Pulmonary artery endothelial cell (primary cell): ENCODE measurements around the gene RAB11FIP5. TPM values are rescaled to one million over a fixed set of nuclear protein-coding genes. Genes with fewer than 3 reads are reported as not detected.

Experiments used
- DNase-seq: peaks from one replicate; pipeline ENCODE4 v3.0.0-alpha.2; 2011; ENCODE audit warnings: low read depth, low spot score
- total RNA-seq: library from RNA; depleted of rRNA; stranded (reverse); fragments of >200 nt; gene quantifications from 2 replicates; pipeline ENCODE4 v1.2.3, GENCODE V29; 2014

RAB11FIP5 gene
- total RNA-seq, 1 donor from 2014 or later: 47.2 TPM

- DNase-seq: peak; percentile 35
Measured at GRCh38 chr2:73085691-73086090, 27.1 kb downstream of the RAB11FIP5 start.

DNA sequence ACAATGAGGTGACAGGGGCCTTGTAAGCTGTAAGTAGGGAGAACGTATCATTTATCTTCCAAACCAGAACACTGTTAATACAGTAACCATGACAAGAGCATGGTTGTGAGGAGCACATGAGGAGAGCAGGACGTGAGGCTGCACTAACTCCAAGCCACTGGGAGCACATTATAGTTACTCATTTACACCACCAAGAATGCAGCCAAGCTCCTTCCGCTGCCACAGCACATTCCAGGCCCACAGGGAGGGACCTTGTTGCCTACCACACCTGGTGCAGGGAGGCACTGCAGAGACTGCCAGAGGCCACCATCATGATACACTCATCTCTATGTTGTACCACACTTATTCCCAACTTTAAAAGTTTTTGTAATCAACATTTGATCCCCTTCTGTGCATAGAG is 27.8 kb downstream of the RAB11FIP5 start:
- no peak for DNase-seq

GRCh38 chr2:73083886-73084800 is 28.6 kb downstream of the RAB11FIP5 start:
- DNase-seq: peak; percentile 22

GRCh38 chr2:73082523-73083410 is 30.0 kb downstream of the RAB11FIP5 start:
- DNase-seq: no peak

GRCh38 chr2:73081181-73081671 is 31.5 kb downstream of the RAB11FIP5 start:
- no peak for DNase-seq

DNA sequence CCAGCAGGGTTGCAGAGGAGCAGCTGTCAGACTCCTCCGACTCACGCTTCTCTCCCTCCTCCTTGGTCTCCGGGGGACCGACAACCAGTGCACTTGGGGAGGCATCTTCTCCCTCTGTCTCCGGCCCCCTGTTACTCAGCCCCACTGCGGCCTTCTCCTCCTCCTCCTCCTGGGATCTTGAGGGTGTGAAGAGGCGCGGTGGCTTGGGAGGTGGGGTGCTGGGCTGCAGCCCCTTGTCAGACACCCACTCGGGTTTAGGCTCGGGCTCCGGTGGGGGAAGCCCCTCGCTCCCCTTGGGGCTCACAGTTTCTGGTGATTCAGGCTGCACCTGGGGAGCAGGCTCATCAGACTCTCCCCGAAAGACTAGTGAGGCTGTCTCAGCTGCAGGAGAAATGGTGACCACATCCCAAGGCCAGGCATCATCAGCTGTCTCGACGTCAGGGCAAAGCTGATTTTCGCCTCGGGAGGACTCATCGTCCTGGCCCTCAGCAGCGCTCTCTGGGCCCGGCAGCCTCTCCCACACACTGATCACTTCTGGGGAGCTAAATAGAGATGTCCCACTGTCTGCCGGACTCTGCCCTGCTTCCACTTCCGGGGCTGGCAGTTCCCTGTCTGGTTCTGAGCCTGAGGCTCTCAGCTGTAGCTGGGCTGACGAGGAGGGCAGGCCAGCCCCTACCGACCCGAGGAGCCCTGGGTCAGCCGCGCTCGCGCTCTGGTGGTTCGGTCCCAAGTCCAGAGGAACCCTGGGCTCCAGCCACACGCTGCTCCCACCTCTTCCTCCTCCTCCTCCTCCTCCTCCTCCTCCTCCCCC is 32.2 kb downstream of the RAB11FIP5 start:
- no peak for DNase-seq

- DNase-seq: no peak
Measured at GRCh38 chr2:73079636-73080035, 33.1 kb downstream of the RAB11FIP5 start.

DNA sequence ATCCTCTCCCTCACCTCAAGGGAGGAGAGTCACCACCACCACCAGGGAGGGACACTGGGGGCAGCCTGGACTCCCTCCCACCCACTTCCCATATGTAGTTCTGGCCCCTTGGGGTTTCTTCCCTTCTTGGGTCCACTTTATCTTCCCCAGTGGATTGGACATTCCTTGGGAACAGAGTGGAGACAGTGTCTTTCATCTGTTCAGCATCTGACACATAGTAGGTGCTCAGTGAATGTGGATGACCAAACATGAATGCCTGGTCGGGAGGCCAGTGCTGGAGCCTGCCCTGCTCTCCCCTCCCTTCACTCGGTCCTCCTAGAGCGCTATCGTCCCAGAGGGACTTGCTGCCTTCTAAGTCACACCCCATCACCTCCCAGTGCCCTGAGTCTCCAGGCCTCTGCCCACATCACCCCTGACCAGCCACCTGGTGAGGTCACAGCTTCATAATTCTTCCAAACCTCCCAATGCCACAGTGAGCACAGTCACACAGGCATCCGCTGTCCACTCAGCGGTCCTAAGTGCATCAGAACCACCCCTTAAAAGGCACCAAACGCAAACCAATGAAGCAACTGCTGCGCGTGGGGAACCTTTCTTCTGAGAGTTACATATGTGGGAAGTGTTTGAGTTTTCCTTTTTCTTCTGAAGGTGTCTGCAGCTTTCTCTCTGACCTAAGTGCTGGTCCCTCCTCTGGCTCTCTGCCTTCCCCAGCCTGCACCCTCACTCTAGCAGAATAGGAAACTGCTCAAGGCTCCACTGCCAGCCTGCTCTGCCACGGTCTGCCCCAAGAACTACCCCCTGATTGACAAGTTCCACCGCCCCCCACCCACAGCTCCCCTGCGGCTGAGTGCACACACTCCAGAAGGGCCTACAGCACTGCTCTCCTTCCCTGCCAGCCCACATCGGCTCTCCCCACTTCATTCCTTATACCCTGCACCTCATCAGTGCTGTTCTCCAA is 34.0 kb downstream of the RAB11FIP5 start:
- no peak for DNase-seq

DNA sequence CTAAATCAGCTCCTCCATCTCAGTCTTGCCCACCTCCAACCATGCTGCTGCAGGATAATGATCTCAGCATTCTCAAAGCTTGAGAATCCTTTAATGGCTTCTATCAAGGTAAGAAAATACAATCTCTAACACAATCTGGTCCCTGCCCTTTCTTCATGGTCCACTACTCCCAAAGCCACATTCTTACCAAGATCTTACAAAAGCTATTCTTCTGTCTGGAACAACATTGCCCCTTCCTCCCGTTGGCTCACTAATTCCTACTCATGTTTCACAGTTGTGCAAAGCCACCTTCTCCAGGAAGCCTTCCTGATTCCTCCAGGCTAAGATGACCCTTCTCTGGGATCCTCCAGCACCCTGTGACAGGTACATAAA is 35.3 kb downstream of the RAB11FIP5 start:
- no peak for DNase-seq

DNA sequence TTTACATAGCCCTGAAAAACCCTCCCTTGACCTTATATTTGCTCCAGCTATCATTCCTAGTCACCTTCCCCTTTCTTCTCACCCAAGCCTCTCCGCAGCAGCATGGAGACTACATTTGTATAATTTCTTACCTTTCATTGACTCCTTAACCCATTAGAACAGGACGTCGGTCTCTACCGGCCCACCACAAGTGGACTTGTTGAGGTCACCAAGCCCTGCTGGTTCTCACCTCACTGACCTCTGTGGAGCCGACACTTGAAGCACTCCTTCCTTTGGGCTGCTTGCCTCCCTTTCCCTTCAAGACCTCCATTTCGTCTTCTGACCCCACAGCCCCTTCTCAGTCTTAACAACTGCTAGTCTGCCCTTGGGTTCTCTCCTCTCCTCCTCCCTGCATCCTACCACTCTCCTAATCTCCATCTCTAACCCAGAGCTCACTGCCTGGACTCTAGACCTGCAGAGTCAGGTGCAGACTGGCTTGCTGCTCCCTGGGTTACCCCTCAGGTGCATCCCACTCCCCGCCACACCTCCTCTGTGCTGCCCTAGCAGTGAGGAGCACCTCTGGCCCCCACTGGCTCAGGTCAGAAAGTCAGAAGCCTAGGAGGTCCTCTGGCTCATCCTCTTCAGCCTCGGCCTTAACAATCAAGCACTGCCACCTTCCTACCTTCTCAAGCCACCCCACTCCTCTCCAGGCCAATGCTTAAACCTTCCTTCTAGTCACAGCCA is 35.9 kb downstream of the RAB11FIP5 start:
- DNase-seq: no peak

DNA sequence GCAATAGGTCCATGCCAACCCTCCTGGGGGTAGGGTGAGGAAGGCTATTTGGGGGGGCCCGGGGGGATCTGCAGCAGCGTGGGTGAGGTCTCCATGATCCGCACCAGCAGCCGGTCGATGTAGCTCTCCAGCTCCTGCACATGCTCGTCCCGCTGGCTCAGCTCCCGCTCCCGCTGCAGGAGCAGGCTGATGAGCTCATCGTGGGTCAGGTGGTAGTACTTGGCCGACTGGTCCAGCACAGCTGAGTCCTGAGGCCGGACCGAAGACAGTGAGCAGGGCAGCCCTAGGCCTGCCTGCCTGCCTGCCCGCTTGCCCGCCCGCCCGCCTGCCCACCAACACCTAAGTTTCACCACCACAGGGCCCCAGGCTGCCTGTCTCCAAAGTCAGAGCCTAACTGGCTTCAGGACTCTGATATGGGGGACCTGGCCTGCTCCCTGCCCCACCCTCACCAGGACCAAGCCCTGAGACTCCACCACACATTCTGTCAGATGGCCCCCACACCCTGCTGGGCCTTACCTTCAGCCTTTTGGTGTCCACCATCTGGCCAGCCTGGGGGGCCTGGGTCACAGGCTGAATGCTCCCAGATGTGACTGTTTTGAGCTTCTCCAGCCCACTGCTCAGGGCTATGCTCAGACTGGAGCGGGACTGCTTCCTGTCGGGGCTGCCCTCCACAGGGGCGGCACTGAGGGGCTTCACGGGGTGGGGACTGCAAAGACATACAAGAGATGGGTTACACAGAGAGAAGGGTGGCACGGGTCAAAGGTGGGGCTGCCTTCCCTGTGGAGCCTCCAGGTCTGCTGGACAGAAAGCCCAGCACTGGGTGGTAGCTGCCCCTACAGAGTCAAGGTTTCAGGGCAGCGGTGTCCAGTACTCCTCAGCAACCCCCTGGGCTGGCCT is 37.0 kb downstream of the RAB11FIP5 start:
- DNase-seq: no peak

DNA sequence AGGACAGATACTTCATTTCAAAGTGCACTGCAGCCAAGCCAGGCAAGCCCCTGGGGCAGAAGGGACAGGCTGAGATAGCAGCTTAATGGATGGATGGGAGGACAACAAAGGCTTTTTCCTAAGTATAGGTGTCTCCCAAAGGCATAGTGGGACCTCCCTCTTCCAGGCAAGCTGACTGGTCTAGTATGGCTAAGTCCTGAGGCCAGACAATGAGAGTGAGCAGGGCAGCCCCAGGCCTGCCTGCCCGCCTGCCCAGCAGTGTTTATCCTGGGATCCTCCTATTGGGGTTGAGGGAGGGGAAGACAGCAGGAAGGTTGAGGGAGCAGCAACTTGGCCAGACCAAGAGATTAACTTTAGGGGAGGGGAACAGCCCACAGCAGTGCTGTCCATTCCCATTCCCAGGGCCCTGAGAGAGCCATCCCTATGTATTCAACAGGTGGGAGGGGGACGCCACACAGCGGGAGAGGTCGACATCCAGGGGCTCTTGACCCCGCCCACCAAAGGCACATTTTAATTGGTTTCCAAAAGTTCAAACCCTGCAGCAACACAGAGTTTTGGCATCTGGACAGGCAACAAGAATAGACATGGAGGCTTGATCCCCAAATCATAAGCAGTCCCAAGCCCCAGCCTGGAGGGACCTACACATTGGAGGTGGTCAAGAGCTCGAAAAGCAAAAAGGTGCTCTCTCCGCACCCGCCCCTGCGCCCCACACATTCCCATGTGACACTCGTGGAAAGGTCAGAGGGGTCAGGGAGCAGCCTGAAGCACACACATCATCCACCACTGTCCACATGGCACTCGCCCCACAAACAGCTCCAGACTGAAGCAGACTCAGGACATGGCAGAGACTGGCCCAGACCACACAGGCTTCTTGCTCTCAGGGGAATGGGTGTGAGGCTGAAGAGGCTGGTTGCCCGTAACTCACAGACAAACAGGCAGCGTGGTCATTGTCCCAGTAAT is 38.4 kb downstream of the RAB11FIP5 start:
- DNase-seq: no peak

- DNase-seq: no peak
Measured at GRCh38 chr2:73072416-73072815, 40.3 kb downstream of the RAB11FIP5 start.

DNA sequence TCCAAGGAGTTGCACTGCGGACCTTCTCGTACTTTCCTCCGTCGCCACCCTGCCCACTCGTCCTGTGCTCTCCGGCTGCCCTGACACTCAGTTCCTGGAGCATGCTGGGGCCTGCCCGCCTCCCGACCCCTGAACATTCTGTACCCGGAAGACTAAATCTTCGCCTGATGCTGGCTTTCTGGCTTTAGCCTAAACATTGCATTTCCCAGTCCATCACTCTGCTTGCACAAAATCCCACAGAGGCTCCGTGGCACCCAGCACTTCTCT is 40.7 kb downstream of the RAB11FIP5 start:
- no peak for DNase-seq

DNA sequence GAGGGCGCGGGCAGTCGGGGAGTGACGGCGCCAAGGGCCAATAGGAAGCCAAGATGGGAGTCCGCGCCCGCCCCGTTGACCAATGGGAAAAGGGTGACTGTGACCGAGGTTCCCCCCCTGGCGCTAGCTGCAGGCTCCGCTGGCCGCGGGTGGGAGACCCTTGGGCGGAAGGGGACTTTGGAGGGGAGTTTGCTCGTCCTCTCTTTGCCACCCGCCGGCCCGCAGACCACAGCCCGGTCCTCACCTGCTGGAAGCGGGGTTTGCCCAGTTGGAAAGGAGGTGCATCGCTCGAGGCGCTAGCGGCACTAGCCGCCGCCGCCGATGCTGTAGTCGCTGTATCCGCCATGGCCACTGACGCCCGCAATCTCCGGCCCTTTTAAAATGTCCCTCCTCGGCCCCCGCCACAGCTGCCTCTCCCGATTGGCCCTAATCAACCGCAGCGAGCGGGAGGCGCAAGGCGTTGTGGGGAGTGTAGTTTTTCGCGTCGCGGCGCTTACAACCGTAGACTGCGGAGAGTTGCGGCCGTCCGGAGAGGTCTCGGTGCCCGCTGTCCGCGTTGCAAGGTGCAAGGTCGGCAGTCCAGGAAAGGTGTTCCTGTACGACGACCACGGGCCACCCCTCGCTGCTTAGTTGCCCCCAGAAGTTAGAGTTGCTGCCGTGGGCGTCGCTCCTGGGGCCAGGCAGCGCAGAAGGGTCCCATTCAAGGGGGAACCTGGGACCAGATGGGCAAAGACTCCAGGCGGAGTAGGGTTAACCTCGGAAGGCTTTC is 41.2 kb downstream of the RAB11FIP5 start, which contains the start of gene SFXN5:
SFXN5 (minus strand) TSS at position 353 of the 769 bp plus-strand sequence; CDS start at position 346, 7 bp downstream.
- DNase-seq: peak; percentile 85

DNA sequence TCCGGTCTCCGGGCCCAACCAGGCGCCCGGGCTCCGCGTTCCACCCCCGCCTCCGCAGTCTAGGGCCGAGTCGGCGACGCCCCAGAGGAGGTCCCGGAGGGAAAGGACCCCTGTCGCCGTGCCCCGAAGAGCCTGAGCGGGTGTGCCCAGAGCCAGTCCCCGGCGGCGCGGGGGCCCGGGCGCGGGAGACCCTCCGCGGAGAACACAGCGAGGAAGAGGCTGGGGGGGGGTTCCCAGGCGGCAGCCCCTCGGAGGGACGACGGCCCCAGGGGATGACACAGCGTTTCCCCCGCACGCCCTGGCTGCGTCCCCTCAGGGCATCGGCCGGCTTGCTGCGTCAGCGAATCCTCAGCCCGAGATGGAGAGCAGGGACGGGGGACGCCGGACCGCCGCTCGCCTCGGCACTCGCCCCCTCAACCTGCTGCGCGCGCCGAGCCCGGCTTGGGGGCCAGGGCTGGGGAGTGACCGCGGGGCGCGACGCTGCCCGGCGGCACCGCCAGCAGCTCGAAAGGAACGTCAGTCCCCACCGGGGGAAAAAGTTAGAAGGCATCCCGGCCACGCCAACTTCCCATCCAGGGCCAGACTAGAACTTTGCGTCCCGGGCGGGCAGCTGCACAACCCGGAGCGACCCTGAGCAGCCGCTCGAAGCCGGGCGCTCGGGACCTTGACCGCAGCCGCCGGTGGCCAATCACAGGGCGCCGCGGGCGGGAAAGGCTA is 41.9 kb downstream of the RAB11FIP5 start:
- no peak for DNase-seq
